Fibroblast of lung (primary cell): ENCODE data around the gene PILRA. TPM values are rescaled to one million over a fixed set of nuclear protein-coding genes. Genes with fewer than 3 reads are reported as not detected.

Experiments used
- DNase-seq, 2 donors: peaks; one replicate each; pipeline versions ENCODE4 v3.0.0 to v3.0.0-alpha.2; 2010; ENCODE audit warnings: low read depth in 2 of 2
- H2AFZ ChIP-seq: 2 replicates; pipeline ENCODE4 v1.5.1; 2012; ENCODE audit warnings: low read length, control low read depth, inconsistent platforms
- H3K27ac ChIP-seq: 2 replicates; pipeline ENCODE4 v1.5.1; 2011; ENCODE audit warnings: low read length, control low read depth; ENCODE audit not compliant: insufficient read depth
- H3K27me3 ChIP-seq: 2 replicates; pipeline ENCODE4 v1.5.1; 2011; ENCODE audit warnings: mild to moderate bottlenecking, low read length; ENCODE audit not compliant: control insufficient read depth, insufficient read depth
- H3K36me3 ChIP-seq: 2 replicates; pipeline ENCODE4 v1.5.1; 2011; ENCODE audit warnings: low read length; ENCODE audit not compliant: control insufficient read depth, insufficient read depth
- H3K4me1 ChIP-seq: 2 replicates; pipeline ENCODE4 v1.5.1; 2011; ENCODE audit warnings: low read length; ENCODE audit not compliant: control insufficient read depth, insufficient read depth; ENCODE audit errors: extremely low read depth
- H3K4me2 ChIP-seq: 2 replicates; pipeline ENCODE4 v1.5.1; 2011; ENCODE audit warnings: low read length, control low read depth; ENCODE audit not compliant: insufficient read depth; ENCODE audit errors: extremely low read depth
- H3K4me3 ChIP-seq, 4 experiments: fragments of 200-600 bp in 1 of 4; sonication (generic) in 1 of 4; replicated peaks in 1 of 4; 2 replicates each; pipeline ENCODE4 v1.5.1; 2011 to 2016; ENCODE audit warnings: low read length in 4 of 4, low read depth in 3 of 4, mild to moderate bottlenecking in 3 of 4, control low read depth in 2 of 4, inconsistent platforms in 1 of 4, mixed read lengths in 1 of 4; ENCODE audit not compliant: insufficient read depth in 1 of 4; ENCODE audit errors: control extremely low read depth in 1 of 4
- H3K79me2 ChIP-seq: 2 replicates; pipeline ENCODE4 v1.5.1; 2012; ENCODE audit warnings: mild to moderate bottlenecking, low read length, inconsistent platforms; ENCODE audit not compliant: control insufficient read depth, insufficient read depth
- H3K9ac ChIP-seq: 2 replicates; pipeline ENCODE4 v1.5.1; 2011; ENCODE audit warnings: mild to moderate bottlenecking, low read length, control low read depth; ENCODE audit not compliant: insufficient read depth
- H3K9me3 ChIP-seq: 2 replicates; pipeline ENCODE4 v1.5.1; 2012; ENCODE audit warnings: low read depth, low read length; ENCODE audit not compliant: control insufficient read depth, insufficient read depth
- H4K20me1 ChIP-seq: 2 replicates; pipeline ENCODE4 v1.5.1; 2011; ENCODE audit warnings: low read length; ENCODE audit not compliant: control insufficient read depth, insufficient read depth; ENCODE audit errors: extremely low read depth
- EZH2 ChIP-seq: IDR thresholded peaks from 2 replicates; pipeline ENCODE4 v1.5.1; 2012; ENCODE audit warnings: low read length, control low read depth, mild to moderate bottlenecking; ENCODE audit errors: missing control alignments
- polyA plus RNA-seq, 2 donors: library from polyadenylated mRNA; depleted of rRNA in 1 of 2; stranded (reverse) in 1 of 2; unstranded in 1 of 2; fragments of >200 nt; gene quantifications; 2 replicates each; pipeline ENCODE4 v1.2.1, GENCODE V29; 2011 to 2012; ENCODE audit warnings: missing spikeins in 1 of 2
- total RNA-seq: library from RNA; depleted of rRNA; stranded (reverse); fragments of >200 nt; gene quantifications from 2 replicates; pipeline ENCODE4 v1.2.1, GENCODE V29; 2014
- TF ChIP-seq, protein P1 (sequence below), 2 donors: IDR thresholded peaks in 1 of 2; conservative IDR thresholded peaks in 1 of 2; 1 replicate in 1 of 2; 2 replicates in 1 of 2; pipeline ENCODE4 v1.5.1; 2011 to 2012; ENCODE audit warnings: low read length in 2 of 2, control low read depth in 1 of 2, inconsistent platforms in 1 of 2, low read depth in 1 of 2, mild to moderate bottlenecking in 1 of 2

Gene PILRA
- total and polyA plus RNA-seq, 2 donors (not counting 1 experiment from before 2014, with no cell fraction given) = 0.15 to 0.33 TPM

DNA sequence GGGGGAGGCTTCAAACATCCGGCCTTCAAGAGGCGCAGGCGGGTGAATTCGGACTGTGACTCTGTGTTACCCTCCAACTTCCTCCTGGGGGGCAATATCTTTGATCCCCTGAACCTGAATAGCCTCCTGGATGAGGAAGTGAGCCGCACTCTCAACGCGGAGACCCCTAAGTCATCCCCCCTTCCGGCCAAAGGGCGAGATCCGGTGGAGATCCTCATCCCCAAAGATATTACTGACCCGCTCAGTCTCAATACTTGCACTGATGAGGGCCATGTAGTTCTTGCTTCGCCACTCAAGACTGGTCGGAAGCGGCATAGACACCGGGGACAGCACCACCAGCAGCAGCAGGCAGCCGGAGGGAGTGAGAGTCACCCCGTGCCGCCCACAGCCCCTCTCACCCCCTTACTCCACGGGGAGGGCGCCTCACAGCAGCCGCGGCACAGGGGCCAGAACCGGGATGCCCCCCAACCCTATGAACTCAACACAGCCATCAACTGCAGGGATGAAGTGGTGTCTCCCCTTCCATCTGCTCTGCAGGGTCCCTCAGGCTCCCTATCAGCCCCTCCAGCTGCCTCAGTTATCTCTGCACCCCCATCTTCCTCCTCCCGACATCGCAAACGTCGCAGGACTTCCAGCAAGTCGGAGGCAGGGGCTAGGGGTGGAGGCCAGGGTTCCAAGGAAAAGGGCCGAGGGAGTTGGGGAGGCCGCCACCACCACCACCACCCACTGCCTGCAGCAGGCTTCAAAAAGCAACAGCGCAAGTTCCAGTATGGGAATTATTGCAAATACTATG lies 57.4 kb downstream of the PILRA start:
- no peak overlapping the region for H2AFZ ChIP-seq
- peaks cover 15% of the 10 kb centered on the region for H3K36me3 ChIP-seq
- H3K9ac ChIP-seq = peak overlapping the region; percentile 99
- peak overlapping the region; percentile 100 for H3K27ac ChIP-seq
- DNase-seq = peak in 1 of 2 donors; percentile 13
- H3K4me3 ChIP-seq = peak overlapping the region; percentile 75 to 88 (median 78)
- no peaks in the 10 kb centered on the region for H3K9me3 ChIP-seq
- H3K27me3 ChIP-seq = no peaks in the 10 kb centered on the region
- TF ChIP-seq EZH2 = no peak
- TF ChIP-seq, protein P1, sequence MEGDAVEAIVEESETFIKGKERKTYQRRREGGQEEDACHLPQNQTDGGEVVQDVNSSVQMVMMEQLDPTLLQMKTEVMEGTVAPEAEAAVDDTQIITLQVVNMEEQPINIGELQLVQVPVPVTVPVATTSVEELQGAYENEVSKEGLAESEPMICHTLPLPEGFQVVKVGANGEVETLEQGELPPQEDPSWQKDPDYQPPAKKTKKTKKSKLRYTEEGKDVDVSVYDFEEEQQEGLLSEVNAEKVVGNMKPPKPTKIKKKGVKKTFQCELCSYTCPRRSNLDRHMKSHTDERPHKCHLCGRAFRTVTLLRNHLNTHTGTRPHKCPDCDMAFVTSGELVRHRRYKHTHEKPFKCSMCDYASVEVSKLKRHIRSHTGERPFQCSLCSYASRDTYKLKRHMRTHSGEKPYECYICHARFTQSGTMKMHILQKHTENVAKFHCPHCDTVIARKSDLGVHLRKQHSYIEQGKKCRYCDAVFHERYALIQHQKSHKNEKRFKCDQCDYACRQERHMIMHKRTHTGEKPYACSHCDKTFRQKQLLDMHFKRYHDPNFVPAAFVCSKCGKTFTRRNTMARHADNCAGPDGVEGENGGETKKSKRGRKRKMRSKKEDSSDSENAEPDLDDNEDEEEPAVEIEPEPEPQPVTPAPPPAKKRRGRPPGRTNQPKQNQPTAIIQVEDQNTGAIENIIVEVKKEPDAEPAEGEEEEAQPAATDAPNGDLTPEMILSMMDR (conservative IDR thresholded peaks at IDR 0.05 in 1 of 2, IDR thresholded peaks at IDR 0.05 in 1 of 2; ENCODE audit: low read depth in 1 of 2, low read length in 2 of 2) = no peak
- peaks cover 6% of the 10 kb centered on the region for H3K4me1 ChIP-seq
- peak overlapping the region; percentile 89 for H3K4me2 ChIP-seq
- H3K79me2 ChIP-seq = peaks cover 49% of the 10 kb centered on the region
- H4K20me1 ChIP-seq = no peaks in the 10 kb centered on the region

DNA sequence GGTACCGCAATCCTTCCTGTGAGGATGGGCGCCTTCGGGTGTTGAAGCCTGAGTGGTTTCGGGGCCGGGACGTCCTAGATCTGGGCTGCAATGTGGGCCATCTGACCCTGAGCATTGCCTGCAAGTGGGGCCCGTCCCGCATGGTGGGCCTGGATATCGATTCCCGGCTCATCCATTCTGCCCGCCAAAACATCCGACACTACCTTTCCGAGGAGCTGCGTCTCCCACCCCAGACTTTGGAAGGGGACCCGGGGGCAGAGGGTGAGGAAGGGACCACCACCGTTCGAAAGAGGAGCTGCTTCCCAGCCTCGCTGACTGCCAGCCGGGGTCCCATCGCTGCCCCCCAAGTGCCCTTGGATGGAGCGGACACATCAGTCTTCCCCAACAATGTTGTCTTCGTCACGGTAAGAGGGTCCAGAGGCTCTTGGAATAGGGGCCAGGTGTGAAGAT lies 58.0 kb downstream of the PILRA start:
- Histone ChIP-seq H3K4me1 (peaks cover 6% of the 10 kb centered on the region), H3K79me2 (peaks cover 51% of the 10 kb centered on the region), H3K36me3 (peaks cover 15% of the 10 kb centered on the region), H2AFZ (no peak overlapping the region), H3K27ac (no peak overlapping the region), H3K9me3 (no peaks in the 10 kb centered on the region), H3K27me3 (no peaks in the 10 kb centered on the region), H4K20me1 (no peaks in the 10 kb centered on the region), H3K4me3 (peak overlapping the region in 2 of 4 experiments; percentile 75 to 76), H3K9ac (no peak overlapping the region), H3K4me2 (peak overlapping the region; percentile 89)
- TF ChIP-seq, protein P1 (conservative IDR thresholded peaks at IDR 0.05 in 1 of 2, IDR thresholded peaks at IDR 0.05 in 1 of 2; ENCODE audit: low read depth in 1 of 2, low read length in 2 of 2) = no peak
- TF ChIP-seq EZH2 = no peak
- DNase-seq = no peak

GRCh38 chr7:100432053-100432452 lies 58.8 kb downstream of the PILRA start:
- Histone ChIP-seq H3K4me2 (no peak overlapping the region), H3K4me1 (peaks cover 6% of the 10 kb centered on the region), H3K36me3 (peaks cover 15% of the 10 kb centered on the region), H3K27me3 (no peaks in the 10 kb centered on the region), H3K9ac (no peak overlapping the region), H2AFZ (no peak overlapping the region), H3K4me3 (peak overlapping the region in 2 of 4 experiments; percentile 14 to 76), H3K9me3 (no peaks in the 10 kb centered on the region), H3K27ac (no peak overlapping the region), H4K20me1 (no peaks in the 10 kb centered on the region), H3K79me2 (peaks cover 51% of the 10 kb centered on the region)
- TF ChIP-seq, protein P1 (conservative IDR thresholded peaks at IDR 0.05 in 1 of 2, IDR thresholded peaks at IDR 0.05 in 1 of 2; ENCODE audit: low read depth in 1 of 2, low read length in 2 of 2) = no peak
- TF ChIP-seq EZH2 = no peak
- DNase-seq = no peak
